IPS-18a (cell line): ENCODE measurements around the gene IDE.

Experiments
- H3K27ac ChIP-seq: one replicate; pipeline ENCODE4 v1.5.1; 2013; ENCODE audit warnings: low read length
- H3K27me3 ChIP-seq: one replicate; pipeline ENCODE4 v1.6.1; 2013; ENCODE audit warnings: mild to moderate bottlenecking, low read length; ENCODE audit not compliant: control insufficient read depth, insufficient read depth
- H3K36me3 ChIP-seq: one replicate; pipeline ENCODE4 v1.6.1; 2013; ENCODE audit warnings: low read depth, low read length; ENCODE audit not compliant: control insufficient read depth
- H3K4me1 ChIP-seq: one replicate; pipeline ENCODE4 v1.6.1; 2013; ENCODE audit warnings: low read depth, low read length; ENCODE audit not compliant: control insufficient read depth
- H3K4me3 ChIP-seq: one replicate; pipeline ENCODE4 v1.5.1; 2013; ENCODE audit warnings: low read length
- H3K9ac ChIP-seq: one replicate; pipeline ENCODE4 v1.6.1; 2013; ENCODE audit warnings: mild to moderate bottlenecking, low read length, moderate library complexity
- H3K9me3 ChIP-seq: one replicate; pipeline ENCODE4 v1.6.1; 2013; ENCODE audit warnings: low read depth, low read length; ENCODE audit not compliant: control insufficient read depth

IDE gene

DNA sequence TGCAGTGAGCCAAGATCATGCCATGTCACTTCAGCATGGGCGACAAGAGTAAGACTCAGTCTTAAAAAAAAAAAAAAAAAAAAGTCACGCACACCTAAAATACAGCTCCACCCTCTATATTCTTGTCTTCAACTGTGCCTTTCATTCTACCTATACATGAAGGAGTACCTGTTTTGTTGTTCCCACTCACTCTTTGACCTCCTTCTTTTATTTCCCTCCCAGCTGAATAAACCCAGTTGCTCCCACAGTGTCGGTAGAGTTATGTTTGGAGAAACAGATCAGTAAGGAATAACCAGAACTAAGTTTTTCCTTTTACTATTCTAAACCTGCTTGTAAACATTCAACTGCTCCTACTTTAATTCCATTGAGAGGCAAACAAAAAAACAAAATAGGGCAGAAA lies 50.3 kb downstream of the IDE start:
- Histone ChIP-seq H3K4me3 (no peak overlapping the region), H3K4me1 (no peaks in the 10 kb centered on the region), H3K36me3 (peaks cover 10% of the 10 kb centered on the region), H3K9ac (no peak overlapping the region), H3K27me3 (no peaks in the 10 kb centered on the region), H3K27ac (no peak overlapping the region), H3K9me3 (no peaks in the 10 kb centered on the region)

DNA sequence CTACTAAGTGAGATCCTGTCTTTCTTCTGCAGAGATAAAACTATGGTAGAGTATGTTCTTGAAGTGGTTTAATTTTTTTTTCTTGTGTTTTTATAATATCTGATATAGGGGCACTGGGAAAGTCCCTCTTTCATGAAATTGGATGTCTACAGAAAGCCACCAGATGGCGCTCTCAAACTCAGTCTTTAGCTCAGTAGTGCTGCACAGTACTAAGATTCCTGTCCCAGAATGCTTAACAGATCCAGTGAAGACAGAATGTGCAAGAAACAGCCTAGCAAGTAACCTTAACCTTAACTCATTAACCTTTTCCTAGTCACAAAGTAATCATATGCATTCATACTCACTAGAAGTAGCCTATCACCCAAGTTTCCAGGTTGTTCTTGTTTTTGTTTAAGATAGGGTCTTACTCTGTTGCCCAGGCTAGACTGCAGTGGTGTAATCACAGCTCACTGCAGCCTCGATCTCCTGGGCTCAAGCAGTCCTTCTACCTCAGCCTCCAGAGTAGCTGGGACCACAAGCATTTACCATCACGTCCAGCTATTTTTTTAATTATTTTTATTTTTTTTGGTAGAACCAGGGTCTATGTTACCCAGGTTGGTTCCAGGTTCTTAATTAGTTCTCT lies 56.7 kb downstream of the IDE start:
- no peak overlapping the region for H3K4me3 ChIP-seq
- H3K27me3 ChIP-seq = no peaks in the 10 kb centered on the region
- no peak overlapping the region for H3K9ac ChIP-seq
- H3K4me1 ChIP-seq = no peaks in the 10 kb centered on the region
- H3K9me3 ChIP-seq = no peaks in the 10 kb centered on the region
- no peak overlapping the region for H3K27ac ChIP-seq
- H3K36me3 ChIP-seq = peaks cover 15% of the 10 kb centered on the region

DNA sequence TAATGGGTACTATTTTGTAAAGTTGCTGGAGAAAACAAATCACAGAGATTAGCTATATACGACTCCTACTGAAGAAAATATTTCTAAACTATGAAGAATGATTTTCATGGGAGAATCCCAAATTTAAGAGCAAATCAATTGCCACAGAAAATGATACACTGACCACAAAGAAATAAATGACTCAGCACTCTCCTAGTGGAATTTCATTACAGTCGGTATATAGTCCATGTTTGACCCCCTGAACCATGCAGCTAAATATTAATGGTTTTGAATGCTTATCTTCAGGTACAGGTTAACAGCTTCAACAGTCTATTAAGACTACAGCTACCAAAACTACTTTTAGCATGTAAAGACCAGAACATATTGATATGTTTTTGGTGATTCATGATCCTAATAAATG lies 65.0 kb downstream of the IDE start:
- Histone ChIP-seq H3K27me3 (no peaks in the 10 kb centered on the region), H3K4me3 (no peak overlapping the region)

DNA sequence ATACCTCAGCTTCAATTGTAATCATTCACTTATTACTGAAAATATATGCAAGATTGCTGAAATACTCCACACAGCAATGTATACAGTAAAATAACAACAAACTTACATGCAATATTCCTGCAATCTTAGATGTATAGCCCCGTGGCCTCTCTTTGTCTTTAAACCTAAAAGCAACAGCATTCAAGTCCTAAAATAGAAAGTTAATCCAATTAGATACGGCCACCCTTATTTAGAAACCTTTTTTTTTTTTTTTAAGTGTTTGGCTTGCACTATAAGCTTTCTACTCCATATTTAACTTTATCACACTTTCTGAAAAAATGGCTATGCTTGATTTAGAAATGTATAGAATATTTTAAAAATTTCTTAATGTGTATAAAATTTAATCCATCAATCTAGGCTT lies 67.6 kb downstream of the IDE start:
- Histone ChIP-seq H3K4me3 (no peak overlapping the region), H3K4me1 (no peaks in the 10 kb centered on the region), H3K27ac (no peak overlapping the region), H3K36me3 (peaks cover 31% of the 10 kb centered on the region), H3K9me3 (no peaks in the 10 kb centered on the region), H3K9ac (no peak overlapping the region), H3K27me3 (no peaks in the 10 kb centered on the region)

More for the DNA sequence above, 65.0 kb downstream of the IDE start:
- Histone ChIP-seq H3K9me3 (no peaks in the 10 kb centered on the region), H3K27ac (no peak overlapping the region), H3K9ac (no peak overlapping the region), H3K4me1 (no peaks in the 10 kb centered on the region), H3K36me3 (peaks cover 35% of the 10 kb centered on the region)

DNA sequence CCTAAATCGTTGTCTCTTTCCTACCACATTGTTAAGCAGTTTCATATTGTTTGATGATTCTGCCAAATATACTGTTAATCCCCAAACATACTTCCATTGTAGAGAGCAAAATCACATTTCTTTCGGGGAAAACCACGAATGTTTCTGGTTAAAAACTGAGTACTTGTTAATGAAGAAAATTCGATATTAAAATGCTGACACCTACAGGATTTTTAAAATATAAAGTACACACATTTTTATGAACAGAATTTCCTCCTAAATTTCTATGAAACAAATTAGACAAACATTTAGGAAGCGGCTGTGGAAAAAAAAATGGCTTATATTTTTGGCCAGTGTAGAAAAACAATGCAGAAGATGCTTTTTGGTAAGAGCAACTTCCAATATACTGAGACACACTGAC lies 68.8 kb downstream of the IDE start:
- Histone ChIP-seq H3K9ac (no peak overlapping the region), H3K27ac (no peak overlapping the region), H3K36me3 (peaks cover 34% of the 10 kb centered on the region), H3K9me3 (no peaks in the 10 kb centered on the region), H3K4me1 (no peaks in the 10 kb centered on the region), H3K4me3 (no peak overlapping the region), H3K27me3 (no peaks in the 10 kb centered on the region)

DNA sequence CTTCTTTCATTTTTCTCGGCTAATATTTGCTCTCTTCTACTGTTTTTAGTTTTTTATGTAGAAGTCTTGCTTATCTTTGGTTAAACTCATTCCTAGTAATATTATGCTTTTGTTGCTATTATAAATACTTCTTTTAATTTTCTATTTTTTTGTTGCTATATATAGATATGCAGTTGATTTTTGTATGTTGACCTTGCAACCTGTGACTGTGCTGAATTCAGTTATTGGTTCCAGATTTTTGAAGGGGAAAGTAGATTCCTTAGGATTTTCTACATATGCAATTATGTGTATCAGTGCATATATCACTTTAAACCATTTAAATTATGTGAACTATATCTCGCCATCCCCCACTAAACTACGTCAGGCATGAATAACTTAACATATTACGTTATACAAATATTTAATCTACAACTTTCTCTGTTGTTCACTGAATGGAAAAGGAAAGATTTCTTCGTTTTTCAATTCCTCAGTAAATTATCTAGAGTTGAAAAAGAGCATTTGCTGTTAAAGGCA lies 71.5 kb downstream of the IDE start:
- Histone ChIP-seq H3K27me3 (no peaks in the 10 kb centered on the region), H3K4me3 (no peak overlapping the region), H3K36me3 (peaks cover 22% of the 10 kb centered on the region), H3K27ac (no peak overlapping the region), H3K9ac (no peak overlapping the region), H3K4me1 (no peaks in the 10 kb centered on the region), H3K9me3 (no peaks in the 10 kb centered on the region)

DNA sequence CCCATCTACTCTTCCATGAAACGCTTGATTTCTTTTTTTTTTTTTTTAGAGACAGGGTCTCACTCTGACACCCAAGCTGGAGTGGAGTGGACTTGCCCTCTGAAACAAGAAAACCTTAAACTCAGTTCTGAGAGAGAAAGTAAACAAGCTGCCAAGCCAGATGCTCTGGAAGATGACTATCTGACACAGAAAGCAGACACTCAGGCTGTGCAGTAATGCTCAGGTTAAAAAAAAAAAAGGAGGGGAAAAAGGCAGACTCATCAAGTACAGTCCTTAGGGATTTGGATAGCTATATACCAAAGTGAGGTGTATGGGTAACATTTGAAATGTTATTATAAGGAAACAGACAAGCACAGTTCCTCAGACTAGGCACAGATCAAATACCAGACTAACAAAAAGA lies 80.5 kb downstream of the IDE start:
- Histone ChIP-seq H3K4me1 (no peaks in the 10 kb centered on the region), H3K4me3 (no peak overlapping the region), H3K9me3 (no peaks in the 10 kb centered on the region), H3K9ac (no peak overlapping the region), H3K27me3 (no peaks in the 10 kb centered on the region), H3K36me3 (peaks cover 19% of the 10 kb centered on the region), H3K27ac (no peak overlapping the region)

DNA sequence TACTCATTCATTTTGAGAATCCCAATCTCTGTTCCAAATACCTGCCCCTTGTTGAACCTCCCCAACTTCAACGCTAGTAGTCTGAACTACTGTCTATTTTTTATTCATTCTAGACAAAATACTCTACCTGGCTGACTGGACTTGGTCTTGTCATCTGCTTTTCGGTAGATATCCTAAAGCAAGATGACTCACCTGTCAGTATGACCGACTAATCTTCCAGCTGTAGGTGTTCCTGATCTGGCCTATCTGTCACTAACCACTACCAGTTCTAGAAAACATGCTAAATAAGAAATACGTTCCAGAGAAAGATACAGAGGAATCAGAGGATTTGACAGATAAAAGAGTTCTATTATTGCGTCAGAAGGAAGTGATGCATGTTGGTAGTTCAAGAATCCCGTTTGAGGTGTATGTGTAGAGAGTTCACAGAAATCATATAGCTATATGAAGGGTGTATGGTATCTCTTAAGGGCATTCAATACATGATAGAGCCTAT lies 81.1 kb downstream of the IDE start:
- Histone ChIP-seq H3K9ac (no peak overlapping the region), H3K27me3 (no peaks in the 10 kb centered on the region), H3K9me3 (no peaks in the 10 kb centered on the region), H3K36me3 (peaks cover 22% of the 10 kb centered on the region), H3K27ac (no peak overlapping the region), H3K4me1 (no peaks in the 10 kb centered on the region), H3K4me3 (no peak overlapping the region)

DNA sequence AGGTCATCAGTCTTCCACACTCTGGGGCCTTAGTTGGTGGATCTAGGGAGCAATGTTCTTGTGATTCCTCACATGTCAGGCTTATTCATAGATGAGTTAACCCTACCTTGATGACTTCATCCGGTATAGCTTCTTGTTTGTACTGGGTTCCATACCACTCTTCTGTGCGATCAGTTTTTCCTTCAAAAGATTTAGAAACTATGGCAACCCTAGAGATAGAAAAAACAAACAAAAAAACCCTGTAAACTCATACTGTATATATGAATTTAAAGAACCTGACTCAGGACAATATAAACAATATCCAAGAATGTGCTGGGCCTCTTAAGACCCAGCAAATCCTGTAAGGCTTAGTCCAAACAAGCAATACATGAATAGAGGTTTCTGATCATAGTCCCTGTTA lies 83.5 kb downstream of the IDE start:
- H3K4me3 ChIP-seq = no peak overlapping the region
- no peaks in the 10 kb centered on the region for H3K4me1 ChIP-seq
- no peak overlapping the region for H3K9ac ChIP-seq
- H3K27me3 ChIP-seq = no peaks in the 10 kb centered on the region
- no peak overlapping the region for H3K27ac ChIP-seq
- H3K9me3 ChIP-seq = no peaks in the 10 kb centered on the region
- H3K36me3 ChIP-seq = peaks cover 39% of the 10 kb centered on the region

DNA sequence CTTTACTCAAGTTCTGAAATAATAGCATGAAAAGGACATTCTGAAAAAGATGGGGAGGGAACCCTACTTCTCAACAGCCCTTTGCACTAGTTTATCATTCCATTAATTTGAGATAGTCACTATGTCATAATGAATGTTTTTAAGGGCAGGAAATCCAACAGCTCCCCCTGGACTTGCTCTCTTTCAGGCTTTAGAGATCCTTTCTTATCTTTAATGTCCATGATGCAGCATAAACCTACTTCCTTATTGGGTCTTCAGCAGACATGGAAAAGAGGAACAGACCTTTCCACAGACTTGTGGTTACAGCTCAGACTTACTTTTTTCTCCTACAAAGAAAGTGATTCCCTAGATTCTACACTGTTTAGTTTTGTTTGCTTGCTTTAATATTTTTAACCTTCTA lies 87.3 kb downstream of the IDE start:
- no peak overlapping the region for H3K27ac ChIP-seq
- H3K9me3 ChIP-seq = no peaks in the 10 kb centered on the region
- no peak overlapping the region for H3K4me3 ChIP-seq
- peaks cover 38% of the 10 kb centered on the region for H3K36me3 ChIP-seq
- no peaks in the 10 kb centered on the region for H3K27me3 ChIP-seq
- no peaks in the 10 kb centered on the region for H3K4me1 ChIP-seq
- H3K9ac ChIP-seq = no peak overlapping the region

DNA sequence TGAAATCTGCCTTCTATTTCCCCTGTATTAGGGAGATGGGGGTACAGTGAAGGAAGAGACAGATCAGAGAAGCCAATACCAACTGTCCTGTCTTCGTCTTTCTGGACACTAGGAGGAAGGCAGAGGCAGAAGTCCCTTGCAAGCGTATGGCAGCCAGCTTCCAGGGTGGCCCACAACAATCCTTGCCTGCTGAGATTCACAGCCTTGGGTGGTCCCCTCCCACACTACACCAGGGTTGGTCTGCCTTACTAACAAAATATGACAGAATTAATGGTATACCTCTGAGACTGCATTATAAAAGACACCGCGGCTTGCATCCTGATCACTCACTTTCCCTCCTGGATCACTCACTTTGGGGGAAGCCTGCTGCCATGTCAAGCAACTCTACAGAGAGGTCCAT lies 90.4 kb downstream of the IDE start:
- H3K4me3 ChIP-seq = no peak overlapping the region
- no peak overlapping the region for H3K9ac ChIP-seq
- H3K27ac ChIP-seq = no peak overlapping the region
- H3K4me1 ChIP-seq = no peaks in the 10 kb centered on the region
- no peaks in the 10 kb centered on the region for H3K27me3 ChIP-seq
- H3K36me3 ChIP-seq = peaks cover 36% of the 10 kb centered on the region
- H3K9me3 ChIP-seq = no peaks in the 10 kb centered on the region

DNA sequence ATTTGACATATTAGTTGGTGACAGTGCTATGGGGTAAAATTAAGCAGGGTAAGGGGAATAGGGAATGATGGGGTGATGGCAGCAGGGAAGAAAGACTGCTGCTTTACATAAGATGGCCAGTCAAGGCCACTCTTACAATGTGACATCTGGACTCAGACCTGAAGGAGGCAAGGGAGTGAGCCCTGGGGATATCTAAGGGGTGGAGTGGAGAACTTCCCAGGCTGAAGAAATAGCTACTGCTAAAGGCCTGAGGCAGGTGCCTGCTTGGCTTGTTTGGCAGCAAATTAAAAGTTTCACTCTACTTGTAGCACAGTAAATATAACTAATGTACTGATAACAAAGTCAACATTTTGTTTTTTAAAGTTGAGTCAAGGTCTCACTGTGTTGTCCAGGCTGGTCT lies 93.5 kb downstream of the IDE start:
- no peak overlapping the region for H3K27ac ChIP-seq
- no peak overlapping the region for H3K9ac ChIP-seq
- peaks cover 23% of the 10 kb centered on the region for H3K36me3 ChIP-seq

More for the DNA sequence above, 93.5 kb downstream of the IDE start:
- no peaks in the 10 kb centered on the region for H3K4me1 ChIP-seq
- H3K4me3 ChIP-seq = no peak overlapping the region
- H3K9me3 ChIP-seq = no peaks in the 10 kb centered on the region
- no peaks in the 10 kb centered on the region for H3K27me3 ChIP-seq
